Epidermal melanocyte (primary cell): ENCODE results near the gene EFNA5.
"Not testable (repeated sequence)": the region's sequence is repeated elsewhere in the genome, so short reads cannot be mapped to it uniquely, and the experiment has no call there.

Source experiments
- DNase-seq: peaks from one replicate; pipeline ENCODE4 v3.0.0; 2011; ENCODE audit warnings: low spot score; ENCODE audit not compliant: insufficient read length

EFNA5 gene

DNA sequence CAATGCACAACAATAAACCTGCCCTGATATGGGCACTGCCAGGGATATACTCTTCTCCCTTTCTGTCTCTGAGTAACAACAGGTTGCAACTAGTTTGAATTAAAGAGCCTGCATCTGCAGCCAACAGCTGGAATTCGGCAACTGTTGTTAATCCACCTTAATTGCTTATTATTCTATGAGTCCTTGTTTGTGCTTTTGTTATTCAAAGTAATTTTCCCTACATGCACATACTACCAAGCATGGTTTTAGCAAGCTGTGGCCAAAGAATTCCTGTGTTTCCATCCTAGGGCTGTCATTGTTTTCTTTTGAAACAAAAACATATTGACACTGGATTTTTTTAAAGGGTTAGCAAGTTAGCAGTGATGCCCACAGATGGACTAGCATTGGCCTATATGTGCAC is 171.5 kb downstream of the EFNA5 start:
- DNase-seq, result no peak

DNA sequence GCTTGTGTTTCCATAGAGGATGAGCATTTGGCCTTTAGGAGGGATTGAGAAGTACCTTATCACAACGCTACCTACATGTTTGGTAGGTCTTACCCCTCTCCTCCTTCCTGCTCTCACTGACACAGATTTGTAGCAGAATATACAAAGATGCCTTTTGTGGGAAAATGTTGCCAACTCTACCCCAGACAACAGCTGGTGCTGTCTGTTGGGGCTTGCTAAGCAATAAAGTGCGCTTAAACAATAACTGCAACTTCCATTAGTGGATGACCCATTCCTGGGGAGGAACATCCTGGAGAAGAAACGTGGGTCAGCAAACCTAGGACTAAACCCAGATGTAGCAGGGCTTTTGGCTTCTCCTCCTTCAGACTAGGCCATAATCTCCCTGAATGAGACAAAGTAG is 174.3 kb downstream of the EFNA5 start:
- no peak for DNase-seq

DNA sequence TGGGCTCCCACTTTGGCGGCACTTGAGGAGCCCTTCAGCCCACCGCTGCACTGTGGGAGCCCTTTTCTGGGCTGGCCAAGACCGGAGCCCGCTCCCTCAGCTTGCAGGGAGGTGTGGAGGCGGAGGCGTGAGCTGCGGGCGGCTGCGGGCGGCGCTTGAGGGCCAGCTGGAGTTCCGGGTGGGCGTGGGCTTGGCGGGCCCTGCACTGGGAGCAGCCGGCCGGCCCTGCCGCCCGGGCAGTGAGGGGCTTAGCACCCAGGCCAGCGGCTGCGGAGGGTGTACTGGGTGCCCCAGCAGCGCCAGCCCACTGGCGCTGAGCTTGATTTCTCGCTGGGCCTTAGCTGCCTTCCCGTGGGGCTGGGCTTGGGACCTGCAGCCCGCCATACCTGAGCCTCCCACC is 176.6 kb downstream of the EFNA5 start:
- DNase-seq, result not testable (repeated sequence)

- DNase-seq, result no peak
Observed at GRCh38 chr5:107487056-107487542, 183.6 kb downstream of the EFNA5 start.

DNA sequence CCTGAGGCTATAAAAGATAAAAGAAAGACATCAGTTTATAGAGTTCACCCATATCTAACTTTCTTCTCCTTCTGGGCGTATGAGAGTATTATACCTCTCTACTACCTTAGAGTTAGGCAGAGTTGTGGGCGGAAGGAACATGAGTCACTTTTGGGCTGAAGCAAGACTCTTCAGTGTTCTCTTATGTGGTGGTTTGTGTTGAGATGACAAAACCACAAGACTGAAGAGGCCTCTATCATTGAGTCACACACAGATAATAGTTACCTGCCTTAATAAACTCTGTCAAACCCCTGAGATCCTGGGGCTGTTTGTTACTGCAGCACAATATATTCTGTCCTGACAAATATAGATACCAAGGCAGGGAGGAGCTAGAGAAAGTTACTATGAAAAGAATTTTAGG is 184.2 kb downstream of the EFNA5 start:
- no peak for DNase-seq

DNA sequence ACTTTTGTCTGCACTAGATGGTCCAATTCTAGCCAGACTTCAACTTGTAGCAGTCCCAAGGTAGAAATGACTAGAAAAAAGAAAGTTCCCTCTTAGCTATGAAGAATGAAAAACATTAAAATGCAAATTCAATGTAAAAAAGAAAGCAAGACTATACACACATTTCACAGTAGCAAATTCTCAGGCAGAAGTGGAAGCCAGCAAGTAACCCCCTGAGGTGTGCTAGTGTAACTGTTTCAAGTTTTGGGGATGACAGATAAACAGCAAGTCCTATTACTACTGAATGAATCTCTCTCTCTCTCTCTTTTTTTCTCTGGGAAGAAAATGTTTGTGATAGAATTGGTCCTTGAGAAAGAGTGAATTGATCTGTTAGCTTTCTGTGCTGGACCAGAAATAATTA is 185.6 kb downstream of the EFNA5 start:
- DNase-seq, result no peak

DNA sequence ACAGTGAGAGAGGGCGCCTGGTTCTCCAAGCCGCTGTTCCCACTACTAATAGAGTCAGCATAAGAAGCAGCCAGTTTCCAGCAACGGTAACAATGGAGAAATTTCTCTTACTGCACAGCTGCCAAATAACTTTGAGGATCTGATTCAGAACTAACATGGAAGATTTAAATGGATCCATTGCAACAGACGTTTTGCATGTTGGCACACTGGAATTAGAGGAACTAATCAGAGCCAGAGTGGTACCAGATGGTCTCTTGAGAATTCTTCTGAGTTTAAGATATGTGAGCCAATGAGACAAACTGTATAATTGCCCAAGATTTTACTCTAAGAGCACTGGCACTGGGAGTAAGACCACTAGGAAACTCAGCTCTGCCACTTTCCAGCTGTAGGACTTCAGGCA is 186.5 kb downstream of the EFNA5 start:
- no peak for DNase-seq

DNA sequence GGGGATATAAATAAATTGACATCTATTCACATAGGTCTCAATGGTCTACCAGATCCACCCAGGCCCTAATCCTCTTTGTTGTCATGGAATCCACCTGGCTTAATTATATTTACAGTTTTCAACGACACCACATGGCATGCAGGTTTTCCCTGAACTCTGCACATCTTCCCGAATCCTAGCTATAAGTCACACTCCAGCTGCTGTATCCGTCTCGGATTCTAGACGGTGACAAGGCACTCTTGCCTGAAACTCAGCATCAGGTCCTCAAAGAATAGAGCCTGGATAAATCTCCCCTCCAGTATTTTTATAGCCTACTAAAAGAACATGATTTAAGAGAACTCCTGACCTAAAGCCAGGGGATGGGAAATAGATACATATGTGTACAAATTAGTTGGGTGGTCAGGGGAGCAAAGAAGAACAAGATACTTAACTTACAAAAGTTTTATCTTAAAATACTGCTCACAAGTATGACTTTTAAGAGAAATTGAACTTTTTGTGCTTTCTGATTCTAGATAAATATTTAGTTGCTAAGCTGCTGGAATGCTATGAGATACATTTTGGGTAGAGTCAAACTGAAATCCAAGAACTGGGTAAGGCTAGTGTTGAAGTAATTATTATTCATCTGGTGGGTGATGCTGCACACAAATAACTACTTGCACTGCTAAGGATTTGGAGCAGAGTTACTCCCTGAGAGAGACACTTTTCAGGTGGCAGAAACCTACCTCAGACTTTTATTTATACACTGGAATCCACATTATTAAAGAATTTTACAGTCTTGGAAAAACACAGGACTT is 187.3 kb downstream of the EFNA5 start:
- no peak for DNase-seq

GRCh38 chr5:107478068-107478641 is 192.6 kb downstream of the EFNA5 start:
- no peak for DNase-seq

DNA sequence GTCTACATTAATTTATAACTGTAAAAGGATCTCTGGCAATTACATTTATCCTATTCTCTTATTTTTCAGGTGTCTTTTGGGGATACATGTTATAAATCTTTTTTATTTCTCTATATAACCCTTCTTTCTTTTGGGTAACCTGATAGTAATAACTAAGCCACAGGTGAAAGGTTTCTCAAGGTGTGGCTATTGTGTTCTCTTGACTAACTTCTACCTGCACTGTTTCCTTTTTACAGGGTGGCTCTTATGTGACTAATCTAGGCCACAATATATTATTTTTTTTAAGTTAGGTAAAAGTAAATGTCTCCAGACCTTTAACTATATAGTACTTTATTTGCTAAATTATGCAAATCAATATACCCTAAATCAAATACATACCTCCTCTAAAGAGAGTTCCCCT is 193.2 kb downstream of the EFNA5 start:
- DNase-seq, result no peak

GRCh38 chr5:107476783-107477182 is 194.0 kb downstream of the EFNA5 start:
- DNase-seq, result no peak

DNA sequence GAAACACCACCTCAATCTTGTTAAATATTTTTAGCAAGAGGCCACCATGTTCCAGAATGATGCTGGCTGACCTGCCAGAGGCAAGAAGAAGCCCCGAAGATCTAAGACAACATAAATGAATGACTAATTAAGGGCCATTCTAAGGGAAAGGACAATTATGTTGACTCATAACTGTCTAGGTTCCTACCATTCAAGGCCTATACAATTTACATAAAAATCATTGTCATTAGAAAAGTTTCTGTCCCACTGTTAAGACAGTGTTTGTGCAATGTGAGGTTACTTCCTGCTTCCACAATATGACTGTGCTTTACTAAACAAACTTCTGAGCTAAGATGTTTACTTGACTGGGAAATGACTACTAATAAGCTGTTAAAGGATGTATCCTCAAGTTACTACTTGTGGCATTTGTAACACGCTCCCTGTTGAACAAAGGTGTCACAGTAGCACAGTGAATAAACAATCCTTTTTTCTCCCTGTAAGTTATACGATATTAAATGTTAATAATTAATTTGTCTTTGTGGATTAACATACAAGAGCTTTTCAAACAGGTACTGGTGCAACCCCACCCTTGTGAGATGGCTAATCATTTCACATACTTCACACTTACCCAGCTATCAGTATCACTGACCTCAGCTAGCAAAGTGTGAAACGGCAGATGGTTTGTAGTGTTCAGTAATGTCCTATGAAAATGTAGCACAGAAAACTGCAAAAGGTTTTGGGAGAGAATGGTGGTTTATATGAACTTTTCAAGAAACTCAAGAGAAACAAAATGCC is 195.8 kb downstream of the EFNA5 start:
- no peak for DNase-seq

- DNase-seq, result no peak
Observed at GRCh38 chr5:107474361-107474715, 196.4 kb downstream of the EFNA5 start.

- no peak for DNase-seq
Observed at GRCh38 chr5:107472620-107473064, 198.1 kb downstream of the EFNA5 start.

DNA sequence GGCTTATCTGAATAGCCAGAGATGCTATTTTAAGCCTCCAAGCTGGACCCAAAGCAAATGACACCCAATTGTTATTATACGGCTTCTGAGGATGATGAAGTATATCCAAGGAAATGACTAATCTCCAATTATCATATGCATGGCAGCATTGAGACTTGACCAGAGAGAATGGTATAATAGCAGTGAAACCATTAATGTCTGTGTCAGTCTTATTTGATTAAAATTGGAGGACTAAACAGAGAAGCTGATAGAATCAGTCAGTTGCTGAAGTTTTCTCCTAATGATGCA is 200.5 kb downstream of the EFNA5 start:
- no peak for DNase-seq

GRCh38 chr5:107469485-107470294 is 201.0 kb downstream of the EFNA5 start:
- no peak for DNase-seq

DNA sequence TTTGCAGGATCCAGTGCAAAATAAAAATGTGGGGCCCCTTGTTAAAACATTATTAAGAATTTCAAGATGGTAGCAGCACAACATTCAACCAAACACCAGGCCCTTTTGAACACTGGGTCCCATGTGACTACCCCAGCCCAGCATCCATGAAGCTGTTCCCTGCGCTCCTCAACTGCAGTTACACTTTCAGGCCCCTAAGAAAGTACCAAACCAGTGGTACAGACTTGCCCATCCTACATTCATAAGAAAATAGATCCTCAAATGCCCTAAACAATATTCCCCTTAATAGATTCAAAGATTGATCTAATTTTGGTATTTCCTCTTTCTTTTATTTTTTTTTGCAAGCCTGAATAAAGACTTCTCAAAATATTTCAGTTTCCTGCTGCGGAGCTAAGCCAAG is 201.7 kb downstream of the EFNA5 start:
- DNase-seq, result no peak

- no peak for DNase-seq
Observed at GRCh38 chr5:107468276-107468675, 202.5 kb downstream of the EFNA5 start.

- DNase-seq, result no peak
Observed at GRCh38 chr5:107467137-107467932, 203.4 kb downstream of the EFNA5 start.

- DNase-seq, result no peak
Observed at GRCh38 chr5:107466233-107466769, 204.4 kb downstream of the EFNA5 start.

GRCh38 chr5:107464876-107465275 is 205.9 kb downstream of the EFNA5 start:
- no peak for DNase-seq
